Keratinocyte (primary cell): ENCODE results near the gene WDCP. TPM values are rescaled to one million over a fixed set of nuclear protein-coding genes. Genes with fewer than 3 reads are reported as not detected.

Source experiments
- DNase-seq: peaks from one replicate; pipeline ENCODE4 v3.0.0-alpha.2; 2011; ENCODE audit warnings: low read depth, missing footprints, low spot score
- FAIRE-seq: peaks from 2 replicates; lab custom pipeline; 2011; peaks lifted over from hg19 to GRCh38; lab: Jason Lieb, UNC
- H2AFZ ChIP-seq: 2 replicates; pipeline ENCODE4 v1.6.0; 2012; ENCODE audit warnings: low read length, control low read depth, inconsistent platforms; ENCODE audit not compliant: control insufficient read depth
- H3K27ac ChIP-seq: 2 replicates; pipeline ENCODE4 v1.5.1; 2011; ENCODE audit warnings: low read length; ENCODE audit not compliant: control insufficient read depth, insufficient read depth
- H3K27me3 ChIP-seq: 3 replicates; pipeline ENCODE4 v1.6.0; 2011; ENCODE audit warnings: low read length; ENCODE audit not compliant: control insufficient read depth, insufficient read depth; ENCODE audit errors: extremely low read depth
- H3K36me3 ChIP-seq, 2 experiments: 2 replicates in 1 of 2; 3 replicates in 1 of 2; pipeline ENCODE4 v1.5.1; 2011; ENCODE audit warnings: low read length in 2 of 2, mild to moderate bottlenecking in 1 of 2; ENCODE audit not compliant: control insufficient read depth in 2 of 2, insufficient read depth in 2 of 2; ENCODE audit errors: extremely low read depth in 1 of 2
- H3K4me1 ChIP-seq: 3 replicates; pipeline ENCODE4 v1.5.1; 2011; ENCODE audit warnings: low read length; ENCODE audit not compliant: control insufficient read depth, insufficient read depth; ENCODE audit errors: extremely low read depth
- H3K4me2 ChIP-seq: 3 replicates; pipeline ENCODE4 v1.6.0; 2011; ENCODE audit warnings: low read depth, low read length; ENCODE audit not compliant: control insufficient read depth, insufficient read depth; ENCODE audit errors: extremely low read depth
- H3K4me3 ChIP-seq, 3 experiments: fragments of 200-600 bp in 1 of 3; sonication (generic) in 1 of 3; 2 replicates in 2 of 3; 3 replicates in 1 of 3; pipeline ENCODE4 v1.5.1; 2011 to 2016; ENCODE audit warnings: low read length in 3 of 3, mild to moderate bottlenecking in 3 of 3, control low read depth in 2 of 3, inconsistent platforms in 1 of 3, low read depth in 1 of 3, mixed read lengths in 1 of 3, mixed run types in 1 of 3, moderate library complexity in 1 of 3; ENCODE audit not compliant: control insufficient read depth in 2 of 3, insufficient read depth in 2 of 3; ENCODE audit errors: extremely low read depth in 1 of 3
- H3K79me2 ChIP-seq: 2 replicates; pipeline ENCODE4 v1.6.0; 2012; ENCODE audit warnings: low read length; ENCODE audit not compliant: control insufficient read depth, insufficient read depth
- H3K9ac ChIP-seq: 3 replicates; pipeline ENCODE4 v1.6.0; 2011; ENCODE audit warnings: low read length; ENCODE audit not compliant: control insufficient read depth, insufficient read depth; ENCODE audit errors: extremely low read depth
- H3K9me1 ChIP-seq: 3 replicates; pipeline ENCODE4 v1.6.0; 2011; ENCODE audit warnings: low read length; ENCODE audit not compliant: control insufficient read depth, insufficient read depth; ENCODE audit errors: extremely low read depth
- H3K9me3 ChIP-seq: 2 replicates; pipeline ENCODE4 v1.5.1; 2012; ENCODE audit warnings: low read depth, low read length; ENCODE audit not compliant: control insufficient read depth
- H4K20me1 ChIP-seq: 3 replicates; pipeline ENCODE4 v1.6.0; 2011; ENCODE audit warnings: low read length; ENCODE audit not compliant: control insufficient read depth, insufficient read depth; ENCODE audit errors: extremely low read depth
- CTCF ChIP-seq, 3 experiments: IDR thresholded peaks in 1 of 3; conservative IDR thresholded peaks in 1 of 3; optimal IDR thresholded peaks in 1 of 3; 2 replicates in 2 of 3; 3 replicates in 1 of 3; pipeline versions ENCODE3 to v1.5.1; 2011; ENCODE audit warnings: low read length in 3 of 3, mild to moderate bottlenecking in 3 of 3, moderate library complexity in 2 of 3, control low read depth in 1 of 3, inconsistent platforms in 1 of 3; ENCODE audit not compliant: insufficient read depth in 2 of 3; ENCODE audit errors: extremely low read depth in 1 of 3
- EZH2 ChIP-seq: IDR thresholded peaks from one replicate; pipeline ENCODE4 v1.6.1; 2012; ENCODE audit warnings: inconsistent platforms, mild to moderate bottlenecking, low read length, moderate library complexity
- dilution Hi-C: fragments of 300-500 bp; cut with MboI; formaldehyde crosslinking; loops from one replicate; pipeline ENCODE4 v1.7.0; 2020; ENCODE audit warnings: low sequenced_read_pairs; ENCODE audit not compliant: extremely low pct_ligation_motif_present
- polyA plus RNA-seq, 5 experiments: library from polyadenylated mRNA; depleted of rRNA in 3 of 5; stranded (reverse) in 3 of 5; stranded (forward) in 1 of 5; unstranded in 1 of 5; fragments of >200 nt; gene quantifications; 1 replicate in 1 of 5; 2 replicates in 3 of 5; 3 replicates in 1 of 5; pipeline versions ENCODE4 v1.2.1 to v1.2.3, GENCODE V29; 2011 to 2012; ENCODE audit warnings: missing spikeins in 2 of 5, low read depth in 1 of 5, low replicate concordance in 1 of 5

WDCP gene
- polyA plus RNA-seq, 1 donor (not counting 4 experiments of a cell fraction or from before 2014, with no cell fraction given), result 11.0 TPM

- no peaks in the 10 kb centered on the region for H4K20me1 ChIP-seq
- DNase-seq, result no peak
- TF ChIP-seq EZH2 (no peak), CTCF (optimal IDR thresholded peaks at IDR 0.05 in 1 of 3, IDR thresholded peaks at IDR 0.05 in 1 of 3, conservative IDR thresholded peaks at IDR 0.05 in 1 of 3; ENCODE audit: extremely low read depth in 1 of 3, insufficient read depth in 2 of 3, low read length in 3 of 3) (no peak)
- H2AFZ ChIP-seq, result no peak overlapping the region
- H3K27me3 ChIP-seq, result peaks cover 4% of the 10 kb centered on the region
- H3K4me3 ChIP-seq, result no peak overlapping the region
- H3K79me2 ChIP-seq, result no peaks in the 10 kb centered on the region
- no peak overlapping the region for H3K4me2 ChIP-seq
- H3K4me1 ChIP-seq, result peaks cover 12% of the 10 kb centered on the region
- dilution Hi-C loops, result no loop called here
- H3K36me3 ChIP-seq, result no peaks in the 10 kb centered on the region
- no peaks in the 10 kb centered on the region for H3K9me3 ChIP-seq
- H3K9ac ChIP-seq, result no peak overlapping the region
- no peak for FAIRE-seq
- no peak overlapping the region for H3K27ac ChIP-seq
- no peaks in the 10 kb centered on the region for H3K9me1 ChIP-seq
Observed at GRCh38 chr2:24016853-24017703, 30.1 kb downstream of the WDCP start.

GRCh38 chr2:24016376-24016761 lies 30.8 kb downstream of the WDCP start:
- FAIRE-seq, result no peak
- H3K9me3 ChIP-seq, result no peaks in the 10 kb centered on the region
- H3K79me2 ChIP-seq, result no peaks in the 10 kb centered on the region
- H3K9me1 ChIP-seq, result no peaks in the 10 kb centered on the region
- no peak overlapping the region for H3K27ac ChIP-seq
- TF ChIP-seq CTCF (optimal IDR thresholded peaks at IDR 0.05 in 1 of 3, IDR thresholded peaks at IDR 0.05 in 1 of 3, conservative IDR thresholded peaks at IDR 0.05 in 1 of 3; ENCODE audit: extremely low read depth in 1 of 3, insufficient read depth in 2 of 3, low read length in 3 of 3) (no peak), EZH2 (no peak)
- H3K9ac ChIP-seq, result no peak overlapping the region
- no peaks in the 10 kb centered on the region for H3K36me3 ChIP-seq
- H3K4me2 ChIP-seq, result no peak overlapping the region
- dilution Hi-C loops, result no loop called here
- DNase-seq, result no peak
- H3K4me1 ChIP-seq, result peaks cover 11% of the 10 kb centered on the region
- H2AFZ ChIP-seq, result no peak overlapping the region
- H4K20me1 ChIP-seq, result no peaks in the 10 kb centered on the region
- peaks cover 9% of the 10 kb centered on the region for H3K27me3 ChIP-seq
- H3K4me3 ChIP-seq, result no peak overlapping the region
